Stimulated activated CD4-positive, alpha-beta T cell treated with anti-CD3 and anti-CD28 coated beads, Interleukin-1b, Interleukin-23, amount 100 ng/mL, for 1 hour (primary cell): ENCODE measurements around the gene ZC3H14.

Experiments used
- DNase-seq, 2 donors: peaks; one replicate each; pipeline ENCODE4 v3.0.0-alpha.2; 2020; ENCODE audit warnings: low read depth in 2 of 2

ZC3H14 gene

DNA sequence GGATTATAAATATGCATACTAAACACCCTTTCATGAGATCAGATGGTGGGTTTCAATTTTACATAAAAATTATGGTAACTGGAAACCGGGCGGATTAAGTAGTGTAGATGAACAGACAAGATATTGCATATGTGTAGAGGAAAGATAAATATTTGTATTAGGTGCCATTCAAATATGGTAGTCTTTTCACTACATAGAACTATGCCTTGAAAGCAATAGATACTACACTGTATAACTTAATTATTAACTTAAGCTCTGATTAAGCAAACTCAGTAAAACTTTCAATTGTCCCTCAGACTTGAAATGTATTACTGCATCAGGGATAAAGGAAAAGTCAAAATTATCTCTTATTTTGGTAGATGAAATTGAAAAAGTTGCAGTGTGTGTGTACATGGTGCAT is 10.0 kb upstream of the ZC3H14 start:
- no peak for DNase-seq

DNA sequence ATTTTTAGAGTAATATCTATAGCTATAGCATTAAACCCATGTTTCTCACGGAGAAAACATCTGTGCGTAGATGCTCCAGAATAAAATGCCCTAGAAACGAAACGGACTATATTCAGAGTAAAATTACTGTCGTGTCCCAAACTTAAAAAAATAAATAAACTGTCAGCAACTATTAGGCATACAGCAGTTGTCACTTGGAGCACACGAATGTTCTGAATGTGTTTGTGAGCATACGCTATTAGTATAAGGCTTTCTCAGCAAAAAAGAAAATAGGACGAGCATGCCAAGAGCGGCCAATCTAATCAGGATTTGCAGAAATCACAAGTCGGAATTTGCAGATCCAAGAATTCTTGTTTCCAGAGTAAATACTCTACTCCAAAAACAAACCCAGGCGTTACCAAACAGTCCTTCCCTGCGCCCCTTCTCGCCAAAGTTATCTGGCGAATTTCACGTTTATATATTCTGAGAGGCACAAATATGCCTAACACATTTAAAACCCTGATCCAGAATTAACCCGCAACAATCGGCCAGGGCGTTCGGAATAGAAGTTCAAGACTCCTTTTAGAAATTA is 8.9 kb upstream of the ZC3H14 start:
- no peak for DNase-seq

DNA sequence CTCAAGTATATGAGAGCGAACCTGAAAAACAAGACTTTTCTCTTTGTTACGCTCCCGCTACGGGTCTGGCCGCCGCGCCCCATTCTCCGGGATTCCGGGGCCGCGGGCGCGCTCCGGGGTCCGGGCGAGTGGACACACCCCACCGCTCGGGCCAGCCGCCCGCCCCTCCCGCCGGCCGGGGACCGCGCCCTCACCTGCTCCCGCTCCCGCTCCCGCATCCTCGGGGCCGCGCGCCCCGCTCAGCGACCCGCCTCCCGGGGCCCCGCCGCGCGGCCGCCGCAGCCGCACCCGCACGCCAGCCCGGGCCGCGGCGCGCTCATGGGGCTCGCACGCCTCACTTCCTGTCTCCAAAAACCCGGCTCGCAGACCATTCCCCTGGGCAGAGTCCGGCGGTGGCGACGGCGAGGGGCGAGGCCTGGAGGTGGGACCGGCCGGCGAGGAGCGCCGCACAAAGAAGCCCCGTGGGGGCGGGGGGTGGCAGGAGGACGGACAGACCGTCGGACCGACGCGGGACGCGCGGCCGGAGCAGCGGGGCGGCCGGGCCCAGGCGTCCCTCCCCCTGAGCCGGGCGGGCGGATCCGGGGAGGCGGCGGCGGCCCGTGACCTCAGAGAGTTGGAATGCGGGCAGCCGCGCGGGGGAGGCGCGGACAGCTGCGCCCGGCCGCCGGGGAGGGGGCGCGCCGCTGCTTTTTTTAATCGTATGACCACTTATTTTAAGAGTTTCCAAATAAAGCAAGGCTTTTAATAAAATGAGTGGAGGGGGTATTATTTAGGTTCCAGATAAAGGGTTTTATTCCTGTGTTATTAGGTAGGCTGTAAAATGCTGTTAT is 8.2 kb upstream of the ZC3H14 start, which contains the start of gene PTPN21:
Gene PTPN21, minus strand, starts transcription at position 551 of the 830 bp plus-strand sequence. CDS start 4,590 bp downstream, outside the sequence.
- DNase-seq: no peak

DNA sequence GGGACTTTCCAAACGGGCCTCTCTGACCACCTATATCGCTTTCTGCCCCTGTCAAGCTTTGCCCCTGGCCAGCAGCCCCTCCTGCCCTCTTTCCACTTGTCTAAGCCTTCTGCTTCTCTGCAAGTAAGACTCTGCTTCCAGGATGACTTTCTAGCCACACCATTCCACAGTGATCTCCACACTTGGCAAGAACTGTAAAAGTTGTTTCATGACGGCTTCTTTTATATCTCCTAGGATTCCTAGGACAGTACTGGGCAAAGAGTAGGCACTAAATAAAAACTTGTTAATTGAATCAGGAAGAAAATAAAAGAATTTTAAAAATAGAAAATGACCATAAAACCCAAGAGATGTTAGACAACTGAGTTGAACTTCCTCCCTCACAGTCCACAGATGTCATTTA is 6.3 kb upstream of the ZC3H14 start:
- no peak for DNase-seq

DNA sequence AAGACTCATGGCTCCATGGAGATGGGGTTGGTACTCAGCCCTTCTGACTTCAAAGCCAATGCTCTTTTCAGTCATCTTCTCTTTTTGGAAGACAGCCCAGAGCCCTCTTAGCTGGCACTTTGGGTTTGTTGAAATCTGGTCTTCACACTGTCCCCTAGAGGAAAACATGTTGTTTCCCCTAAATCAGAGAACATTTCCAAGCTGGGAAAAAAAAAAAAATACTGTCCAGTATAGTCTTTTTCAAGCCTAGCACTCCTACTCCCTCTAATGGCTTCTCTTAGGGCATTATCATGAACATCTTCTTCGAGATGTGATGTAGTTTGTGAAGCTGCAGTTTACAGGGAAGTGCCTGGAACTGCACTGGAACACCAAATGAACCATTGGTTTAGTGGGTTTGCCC is 3.0 kb upstream of the ZC3H14 start:
- DNase-seq: no peak

DNA sequence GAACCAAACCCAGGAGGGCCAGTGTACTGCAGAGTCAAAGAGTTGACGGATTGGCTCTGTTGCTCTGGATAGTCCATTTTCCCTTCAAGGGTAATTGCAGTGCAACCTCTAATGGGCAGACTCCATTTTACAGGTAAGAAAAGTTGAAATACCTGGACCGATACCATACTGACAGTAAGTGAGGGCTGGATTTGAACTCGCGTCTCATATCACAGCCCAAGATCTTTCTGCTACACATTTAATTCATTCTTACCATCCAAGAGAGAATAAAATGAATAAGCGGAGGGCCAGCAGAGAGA is 356 bp upstream of the ZC3H14 start:
- no peak for DNase-seq

DNA sequence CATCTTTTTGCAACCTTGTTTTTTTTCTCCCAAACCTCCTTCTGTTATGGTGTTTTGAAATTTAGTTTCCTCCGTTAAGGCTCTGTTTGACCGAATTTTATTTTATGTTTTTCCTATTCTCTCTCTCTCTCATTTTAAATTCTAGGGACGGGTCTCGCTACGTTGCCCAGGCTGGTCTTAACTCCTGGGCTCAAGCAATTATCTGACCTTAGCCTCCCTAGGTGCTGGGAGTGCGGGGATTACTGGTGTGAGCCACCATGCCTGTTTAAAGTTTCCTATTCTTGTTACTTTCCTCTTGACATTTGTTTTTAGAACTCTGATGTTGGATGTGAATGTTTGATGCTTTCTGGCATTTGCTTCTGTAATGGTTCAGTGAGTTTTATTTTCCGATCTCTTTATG is 1.0 kb downstream of the ZC3H14 start:
- DNase-seq: no peak

DNA sequence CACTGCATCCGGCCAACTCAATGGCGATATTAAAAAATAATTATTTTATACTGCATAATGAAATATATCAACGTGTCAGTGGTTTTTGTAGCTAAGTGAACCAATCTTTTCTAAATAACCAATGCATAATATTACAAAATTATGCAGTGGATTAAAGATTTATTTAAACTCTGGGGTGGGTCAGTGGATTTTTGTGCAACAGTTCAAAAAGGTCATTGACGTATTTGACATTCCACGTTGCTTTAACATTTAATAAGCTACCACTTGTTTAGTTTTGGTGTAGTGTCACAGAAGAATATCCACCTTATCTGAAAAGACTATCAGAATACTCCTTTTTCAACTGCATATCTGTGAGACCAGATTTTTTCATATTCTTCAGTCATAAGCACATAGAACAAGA is 2.6 kb downstream of the ZC3H14 start:
- DNase-seq: no peak

DNA sequence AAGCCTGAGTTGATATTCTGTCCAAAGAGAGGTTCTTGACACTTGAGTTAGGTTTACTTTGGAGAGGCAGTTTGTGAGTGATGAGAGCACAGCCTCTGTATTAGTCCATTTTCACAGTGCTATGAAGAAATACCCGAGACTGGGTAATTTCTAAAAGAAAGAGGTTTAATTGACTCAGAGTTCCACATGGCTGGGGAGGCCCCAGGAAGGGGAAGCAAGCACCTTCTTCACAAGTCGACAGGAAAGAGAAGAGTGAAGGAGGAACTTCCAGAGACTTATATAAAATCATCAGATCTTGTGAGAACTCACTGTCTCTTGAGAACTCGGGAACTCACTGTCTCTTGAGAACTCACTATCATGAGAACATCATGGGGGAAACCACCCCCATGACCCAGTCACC is 5.4 kb downstream of the ZC3H14 start:
- no peak for DNase-seq

DNA sequence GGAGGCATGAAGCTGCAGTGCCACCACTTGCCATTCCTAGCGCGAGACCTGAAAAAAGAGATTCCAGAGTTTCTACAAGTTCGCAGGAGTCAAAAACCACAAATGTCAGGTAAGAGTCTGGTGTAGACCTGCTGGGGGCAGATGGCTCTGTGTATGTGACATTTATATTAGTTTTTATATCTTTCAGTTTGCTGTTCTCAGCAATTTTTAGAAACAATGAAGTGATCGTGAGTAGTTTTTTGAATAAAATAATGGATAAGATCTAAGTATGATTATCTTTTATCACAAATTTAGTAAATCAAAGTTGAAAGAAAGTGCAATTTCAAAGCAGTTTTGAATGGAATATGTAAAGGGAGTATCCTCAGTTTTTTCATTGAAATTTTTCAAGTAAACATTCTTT is 9.3 kb downstream of the ZC3H14 start:
- no peak for DNase-seq

DNA sequence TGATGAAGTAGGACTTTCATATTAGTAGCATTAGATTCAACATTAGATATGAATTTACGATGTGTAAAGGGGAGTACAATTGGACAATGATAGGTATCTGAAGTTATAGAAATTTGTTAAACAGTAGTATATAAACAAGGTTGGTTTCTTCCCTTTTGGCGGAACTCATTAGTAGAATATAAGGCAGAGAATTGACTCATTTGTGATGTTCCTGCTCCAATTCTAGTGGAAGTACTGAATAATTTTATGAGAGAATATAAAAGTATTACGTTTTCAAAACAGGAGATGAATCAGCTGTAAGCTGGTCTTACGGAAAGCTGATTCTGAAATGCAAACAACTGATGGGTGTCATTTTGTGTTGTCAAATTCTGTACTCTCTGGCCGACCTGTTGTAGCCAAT is 13.4 kb downstream of the ZC3H14 start:
- DNase-seq: no peak

DNA sequence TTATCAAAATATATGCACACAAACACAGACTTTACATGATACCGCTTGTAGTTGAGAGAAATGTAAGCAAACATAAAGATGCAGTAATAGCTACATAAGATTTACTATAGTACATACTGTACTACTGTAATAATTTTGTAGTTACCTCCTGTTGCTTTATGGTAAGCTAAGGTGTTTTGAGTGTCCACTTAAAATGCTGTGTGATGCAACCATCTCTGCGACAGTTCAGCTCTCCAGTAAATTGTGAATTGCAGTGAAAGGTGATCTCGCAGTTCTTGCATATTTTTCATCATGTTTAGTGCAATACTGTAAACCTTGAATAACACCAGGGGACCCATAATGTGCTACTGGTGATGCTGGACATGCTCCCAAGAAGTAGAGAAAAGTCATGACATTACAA is 21.6 kb downstream of the ZC3H14 start:
- DNase-seq: no peak

DNA sequence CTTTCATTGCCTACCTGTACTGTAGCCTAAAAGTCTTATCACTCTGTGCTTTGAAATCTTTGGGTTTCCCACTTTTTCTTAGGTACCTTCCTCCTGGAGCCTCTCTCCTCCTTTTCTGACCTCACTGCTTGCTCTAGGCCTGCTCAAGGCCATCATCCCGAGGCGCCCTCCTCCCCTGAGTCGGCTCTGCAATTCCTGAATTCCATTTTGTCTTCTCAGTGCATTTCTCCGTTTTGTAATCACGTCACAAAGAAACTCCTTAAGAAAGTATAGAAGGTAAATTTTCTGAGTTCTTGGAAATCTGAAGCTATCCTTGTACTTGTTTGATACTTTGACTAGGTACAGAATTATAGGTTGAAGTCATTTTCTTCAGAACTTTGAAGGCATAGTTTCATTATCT is 25.2 kb downstream of the ZC3H14 start:
- no peak for DNase-seq

DNA sequence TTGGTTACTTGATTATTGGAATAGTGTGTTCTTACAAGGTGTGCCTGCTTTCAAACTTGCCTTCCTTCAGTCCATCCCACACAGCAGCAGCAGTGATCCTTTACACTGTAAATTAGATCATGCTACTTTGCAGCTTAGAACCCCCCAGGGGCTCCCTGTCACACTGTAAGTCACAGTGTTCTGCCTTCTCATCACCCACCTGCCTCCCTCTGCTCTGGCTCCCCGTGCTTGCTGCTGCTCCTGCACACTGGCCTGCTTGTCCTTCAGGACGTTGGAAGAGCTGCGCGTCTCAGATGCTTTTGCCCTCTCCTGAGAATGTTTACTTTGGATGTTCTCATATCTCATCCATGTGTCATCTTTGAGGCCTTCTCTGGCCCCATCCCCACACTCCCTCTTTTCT is 27.3 kb downstream of the ZC3H14 start:
- DNase-seq: no peak

DNA sequence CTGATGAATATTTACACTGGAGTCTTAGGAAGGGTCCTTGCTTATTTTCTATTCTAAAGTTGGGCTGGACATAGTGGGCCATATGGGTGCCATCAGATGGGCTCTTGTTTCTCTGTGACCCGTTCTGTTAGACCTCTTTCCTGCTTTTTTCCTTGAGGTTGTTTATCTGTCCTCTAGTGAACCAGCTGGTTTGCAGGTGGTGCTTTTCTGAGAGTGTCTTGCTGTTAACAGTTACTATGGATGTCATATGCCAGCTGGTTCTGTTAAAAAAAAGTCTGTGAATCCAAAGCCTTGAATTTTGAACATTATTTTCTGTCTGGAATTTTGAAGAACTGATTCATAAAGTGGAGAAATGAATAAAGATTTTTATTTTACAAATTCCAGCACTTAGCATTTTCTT is 29.2 kb downstream of the ZC3H14 start:
- no peak for DNase-seq

DNA sequence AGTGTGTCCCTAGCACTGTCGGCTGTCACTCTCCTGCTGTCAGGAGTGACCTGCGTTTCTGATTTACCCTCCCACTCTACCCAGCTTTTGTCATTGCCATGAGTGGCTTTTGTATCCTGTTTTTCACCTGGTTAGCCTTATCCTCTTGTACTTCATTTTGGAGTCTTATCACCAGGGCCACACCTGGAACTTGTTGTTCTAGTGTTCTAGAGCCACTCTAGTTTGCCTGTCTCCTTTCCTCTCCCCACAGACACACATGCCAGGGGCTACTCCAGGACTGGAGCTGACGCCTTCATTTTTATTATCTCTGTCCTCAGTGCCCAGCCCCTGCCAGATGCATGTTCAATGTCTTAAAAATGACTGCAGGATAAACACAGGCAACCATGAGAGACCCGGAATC is 34.2 kb downstream of the ZC3H14 start:
- DNase-seq: no peak

DNA sequence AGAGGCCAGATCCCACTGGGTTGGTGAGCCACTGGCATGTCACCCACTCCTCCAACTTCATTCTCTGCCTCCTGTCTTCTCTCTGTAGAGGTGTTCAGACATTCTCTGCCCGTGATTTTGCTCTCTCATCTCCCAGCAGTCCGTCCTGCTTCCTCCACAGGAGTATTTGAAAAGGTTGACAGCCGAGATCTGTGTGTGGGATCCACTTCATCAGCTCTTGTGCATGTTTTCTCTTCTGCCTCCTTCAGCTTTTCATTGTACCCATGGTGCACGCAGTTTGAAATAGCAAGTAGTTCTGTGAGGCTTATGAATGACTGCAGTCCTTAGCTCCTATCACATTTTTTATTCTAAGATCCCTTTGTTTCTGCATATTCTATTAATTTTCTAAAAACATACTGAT is 34.8 kb downstream of the ZC3H14 start:
- DNase-seq: no peak

DNA sequence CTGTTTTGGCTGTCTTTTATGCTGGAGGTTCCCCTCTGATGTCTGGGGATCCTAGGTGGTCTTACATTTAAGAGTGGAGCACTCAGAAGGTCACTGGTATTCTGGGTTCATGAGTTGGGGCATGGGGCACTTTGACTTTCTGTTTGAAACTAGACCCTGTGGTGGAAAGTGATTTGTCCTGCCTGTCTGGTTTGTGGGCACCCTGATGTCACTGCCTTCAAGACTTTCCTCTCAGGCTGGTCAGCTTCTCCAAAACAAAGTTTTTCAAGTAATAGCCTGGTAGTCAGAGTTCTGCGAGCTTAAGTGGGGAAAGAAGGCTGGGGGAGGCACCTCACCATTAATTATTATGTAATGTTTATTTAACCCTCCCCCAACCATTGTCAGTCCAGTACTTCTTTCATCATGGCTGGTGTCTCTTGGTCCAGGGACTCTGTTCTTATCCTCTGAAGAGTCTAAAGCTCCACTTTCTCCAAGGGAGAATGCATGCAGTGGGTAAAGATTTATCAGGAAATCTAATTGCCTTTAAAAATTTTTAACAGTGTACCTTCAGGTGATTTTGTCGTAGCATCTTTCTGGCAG is 35.3 kb downstream of the ZC3H14 start:
- no peak for DNase-seq

DNA sequence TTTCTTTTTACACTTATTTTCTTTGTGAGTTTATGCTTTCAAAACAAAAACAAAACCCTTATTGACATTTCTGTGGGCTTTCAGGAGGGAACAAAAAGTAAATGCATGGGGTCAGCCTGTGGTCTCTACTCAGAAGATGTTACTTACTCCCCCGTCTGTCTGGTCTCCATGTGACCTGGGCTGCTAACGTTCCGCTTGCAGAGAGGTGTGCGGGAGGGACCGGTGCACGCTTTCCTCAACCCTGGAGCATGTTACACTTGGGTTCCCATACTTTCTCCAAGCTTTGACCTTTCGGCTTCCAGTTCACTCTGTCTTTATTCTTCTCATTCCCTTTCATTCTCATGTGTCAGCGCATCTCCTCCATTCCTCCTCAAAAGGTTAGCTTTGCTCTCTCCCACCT is 36.5 kb downstream of the ZC3H14 start:
- no peak for DNase-seq

DNA sequence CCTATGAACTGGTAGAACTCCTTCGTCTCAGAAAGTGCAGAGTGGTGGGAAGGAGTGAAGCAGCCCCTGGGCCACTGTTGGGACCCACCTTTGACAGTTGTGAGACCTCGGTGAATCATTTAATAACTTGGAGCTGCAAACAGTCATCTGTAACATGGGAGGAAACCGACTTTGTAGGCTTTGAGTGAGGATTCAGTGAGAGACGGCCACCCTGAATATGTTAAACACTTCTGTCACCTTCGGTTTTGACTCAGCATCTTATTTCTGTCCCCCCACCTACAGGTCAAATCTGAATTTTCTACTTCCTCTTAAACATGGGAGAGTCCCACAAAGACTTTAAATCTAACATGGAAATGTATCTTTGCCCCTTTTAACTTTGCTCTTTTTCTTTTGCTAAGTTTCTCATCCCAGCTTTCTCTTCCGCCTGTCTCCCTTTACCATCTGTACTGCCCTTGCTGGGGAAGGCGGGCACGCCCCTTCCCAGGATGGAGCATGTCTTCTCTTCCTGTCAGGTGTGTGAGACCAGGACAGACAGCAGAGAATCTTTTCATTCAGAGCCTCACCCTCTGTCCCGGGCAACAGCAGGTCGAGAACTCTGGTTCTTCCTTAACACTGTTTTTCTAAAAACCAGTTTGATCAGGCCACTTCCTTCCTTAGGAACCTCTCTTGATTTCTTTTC is 37.1 kb downstream of the ZC3H14 start:
- DNase-seq: no peak

DNA sequence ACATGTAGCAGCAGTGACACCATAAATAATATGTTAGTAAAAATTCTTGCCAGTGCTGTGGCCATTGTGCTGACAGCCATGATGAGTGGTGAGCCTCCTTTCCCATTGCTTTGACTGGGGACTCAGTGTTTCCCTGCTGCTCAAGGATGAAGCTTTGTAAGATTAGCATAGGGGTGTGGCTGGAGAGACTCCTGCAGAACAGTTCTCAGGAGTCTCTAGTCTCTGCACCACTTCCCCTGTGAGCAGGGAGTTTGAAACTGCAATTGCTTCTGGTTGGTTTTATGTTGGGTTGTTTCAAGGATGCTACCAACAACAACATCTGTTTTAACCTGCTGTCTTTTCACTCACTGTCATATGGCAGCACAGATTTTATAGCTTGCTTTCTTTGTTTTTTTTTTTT is 41.4 kb downstream of the ZC3H14 start:
- DNase-seq: no peak

DNA sequence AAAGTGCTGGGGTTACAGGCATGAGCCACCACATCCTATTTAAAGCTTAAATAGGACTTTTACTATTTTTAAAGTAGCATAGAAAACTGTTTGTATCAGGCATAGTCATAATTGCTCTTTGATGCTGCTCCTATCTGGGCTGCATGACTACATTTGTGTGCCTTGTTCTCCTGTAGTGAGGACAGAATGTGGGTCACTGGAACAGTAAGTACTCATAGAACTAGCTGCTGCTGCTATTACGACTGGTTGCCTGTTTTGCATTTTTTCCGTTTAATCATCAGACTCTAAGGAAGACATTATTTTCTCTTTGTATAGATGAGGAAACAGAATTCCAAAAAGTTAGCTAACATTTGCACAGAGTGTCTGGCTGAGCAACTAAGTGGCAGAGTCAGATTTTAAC is 42.8 kb downstream of the ZC3H14 start:
- DNase-seq: no peak

DNA sequence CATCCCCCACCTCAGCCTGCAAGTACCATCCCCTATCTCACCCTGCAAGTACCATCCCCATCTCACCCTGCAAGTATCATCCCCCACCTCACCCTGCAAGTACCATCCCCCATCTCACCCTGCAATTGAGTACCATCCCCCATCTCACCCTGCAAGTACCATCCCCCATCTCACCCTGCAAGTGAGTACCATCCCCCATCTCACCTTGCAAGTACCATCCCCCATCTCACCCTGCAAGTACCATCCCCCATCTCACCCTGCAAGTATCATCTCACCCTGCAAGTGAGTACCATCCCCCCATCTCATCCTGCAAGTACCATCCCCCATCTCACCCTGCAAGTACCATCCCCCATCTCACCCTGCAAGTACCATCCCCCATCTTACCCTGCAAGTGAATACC is 45.0 kb downstream of the ZC3H14 start:
- no peak for DNase-seq
